H9 (cell line): ENCODE data around the gene MIGA2. TPM values are rescaled to one million over a fixed set of nuclear protein-coding genes. Genes with fewer than 3 reads are reported as not detected.

ENCODE experiments used
- DNase-seq: peaks from one replicate; pipeline ENCODE4 v3.0.0-alpha.2; 2017
- H2AFZ ChIP-seq: one replicate; pipeline ENCODE4 v1.6.1; 2013; ENCODE audit warnings: mild to moderate bottlenecking, low read length, control low read depth, moderate library complexity
- H2AK5ac ChIP-seq: 2 replicates; pipeline ENCODE4 v1.6.1; 2013; ENCODE audit warnings: low read length, control low read depth, mixed read lengths; ENCODE audit not compliant: insufficient read length
- H2BK120ac ChIP-seq: one replicate; pipeline ENCODE4 v1.6.1; 2013; ENCODE audit warnings: low read depth, mild to moderate bottlenecking, low read length, control low read depth, inconsistent platforms; ENCODE audit not compliant: poor library complexity, severe bottlenecking
- H2BK12ac ChIP-seq: 2 replicates; pipeline ENCODE4 v1.6.1; 2013; ENCODE audit warnings: low read length, control low read depth, mixed read lengths, low read depth; ENCODE audit not compliant: insufficient read length
- H2BK15ac ChIP-seq: 2 replicates; pipeline ENCODE4 v1.6.1; 2013; ENCODE audit warnings: low read depth, low read length, control low read depth
- H2BK20ac ChIP-seq: one replicate; pipeline ENCODE4 v1.6.1; 2013; ENCODE audit warnings: low read depth, mild to moderate bottlenecking, low read length, control low read depth, inconsistent platforms; ENCODE audit not compliant: poor library complexity, severe bottlenecking
- H2BK5ac ChIP-seq: 2 replicates; pipeline ENCODE4 v1.6.1; 2013; ENCODE audit warnings: low read length, control low read depth, mixed read lengths; ENCODE audit not compliant: insufficient read length
- H3K14ac ChIP-seq: 2 replicates; pipeline ENCODE4 v1.6.1; 2013; ENCODE audit warnings: low read length, control low read depth; ENCODE audit not compliant: insufficient read depth
- H3K18ac ChIP-seq: 2 replicates; pipeline ENCODE4 v1.6.1; 2013; ENCODE audit warnings: low read depth, mild to moderate bottlenecking, mixed read lengths, low read length, control low read depth; ENCODE audit not compliant: insufficient read length
- H3K23ac ChIP-seq: 2 replicates; pipeline ENCODE4 v1.6.1; 2013; ENCODE audit warnings: low read length, control low read depth, mixed read lengths, low read depth; ENCODE audit not compliant: insufficient read length
- H3K23me2 ChIP-seq: 2 replicates; pipeline ENCODE4 v1.6.1; 2013; ENCODE audit warnings: low read depth, mild to moderate bottlenecking, mixed read lengths, low read length, control low read depth; ENCODE audit not compliant: insufficient read length, poor library complexity, severe bottlenecking
- H3K27ac ChIP-seq: 2 replicates; pipeline ENCODE4 v1.5.1; 2013; ENCODE audit warnings: low read length, control low read depth, mixed read lengths, low read depth; ENCODE audit not compliant: insufficient read length
- H3K27me3 ChIP-seq: 2 replicates; pipeline ENCODE4 v1.6.1; 2013; ENCODE audit warnings: low read length, control low read depth, inconsistent platforms; ENCODE audit not compliant: insufficient read depth
- H3K4ac ChIP-seq: 2 replicates; pipeline ENCODE4 v1.6.1; 2013; ENCODE audit warnings: low read depth, mild to moderate bottlenecking, control low read depth, inconsistent platforms, low read length, moderate library complexity
- H3K4me1 ChIP-seq: 2 replicates; pipeline ENCODE4 v1.6.1; 2013; ENCODE audit warnings: low read length, control low read depth, inconsistent platforms; ENCODE audit not compliant: insufficient read depth
- H3K4me2 ChIP-seq: 2 replicates; pipeline ENCODE4 v1.6.1; 2013; ENCODE audit warnings: low read length, control low read depth, mixed read lengths; ENCODE audit not compliant: insufficient read length, insufficient read depth
- H3K56ac ChIP-seq: 2 replicates; pipeline ENCODE4 v1.6.1; 2013; ENCODE audit warnings: low read depth, mild to moderate bottlenecking, mixed read lengths, low read length, control low read depth; ENCODE audit not compliant: insufficient read length
- H3K79me1 ChIP-seq: 2 replicates; pipeline ENCODE4 v1.6.1; 2013; ENCODE audit warnings: low read depth, mild to moderate bottlenecking, moderate library complexity, low read length, control low read depth, inconsistent platforms; ENCODE audit not compliant: insufficient read depth, poor library complexity, severe bottlenecking
- H3K79me2 ChIP-seq: 2 replicates; pipeline ENCODE4 v1.6.1; 2013; ENCODE audit warnings: low read length, control low read depth, inconsistent platforms; ENCODE audit not compliant: insufficient read depth
- H3K9ac ChIP-seq: 2 replicates; pipeline ENCODE4 v1.6.1; 2013; ENCODE audit warnings: low read length, control low read depth, mixed read lengths; ENCODE audit not compliant: insufficient read length; ENCODE audit errors: extremely low read depth
- H3K9me3 ChIP-seq: one replicate; pipeline ENCODE4 v1.6.1; 2013; ENCODE audit warnings: low read depth, low read length, inconsistent platforms; ENCODE audit not compliant: control insufficient read depth
- H3T11ph ChIP-seq: one replicate; pipeline ENCODE4 v1.6.1; 2013; ENCODE audit warnings: mild to moderate bottlenecking, low read length, control low read depth, inconsistent platforms
- H4K20me1 ChIP-seq: one replicate; pipeline ENCODE4 v1.6.1; 2013; ENCODE audit not compliant: control insufficient read depth, insufficient read length, insufficient read depth
- H4K5ac ChIP-seq: 2 replicates; pipeline ENCODE4 v1.6.1; 2013; ENCODE audit warnings: low read depth, mild to moderate bottlenecking, mixed read lengths, low read length, control low read depth; ENCODE audit not compliant: insufficient read length
- H4K8ac ChIP-seq: replicated peaks from 2 replicates; pipeline ENCODE4 v1.6.1; 2013; ENCODE audit warnings: low read length, control low read depth, mixed read lengths, low read depth; ENCODE audit not compliant: insufficient read length
- H4K91ac ChIP-seq: 2 replicates; pipeline ENCODE4 v1.6.1; 2013; ENCODE audit warnings: low read depth, mild to moderate bottlenecking, moderate library complexity, mixed read lengths, low read length, control low read depth; ENCODE audit not compliant: insufficient read length
- H3K27ac Mint-ChIP-seq, 3 experiments: 2 replicates in 2 of 3; 3 replicates in 1 of 3; pipeline ENCODE4 v1.8.0; 2020 to 2021; ENCODE audit warnings: mixed read lengths in 3 of 3, mild to moderate bottlenecking in 1 of 3, moderate library complexity in 1 of 3
- H3K27me3 Mint-ChIP-seq: 2 replicates; pipeline ENCODE4 v1.8.0; 2021; ENCODE audit warnings: low read depth, mild to moderate bottlenecking, moderate library complexity, mixed read lengths
- H3K36me3 Mint-ChIP-seq, 3 experiments: 2 replicates in 2 of 3; 3 replicates in 1 of 3; pipeline ENCODE4 v1.8.0; 2020 to 2021; ENCODE audit warnings: low read depth in 3 of 3, mixed read lengths in 3 of 3; ENCODE audit not compliant: insufficient read depth in 1 of 3
- H3K4me1 Mint-ChIP-seq, 2 experiments: 2 replicates each; pipeline ENCODE4 v1.8.0; 2020; ENCODE audit warnings: mixed read lengths in 2 of 2
- H3K4me3 Mint-ChIP-seq, 2 experiments: 2 replicates in 1 of 2; 3 replicates in 1 of 2; pipeline ENCODE4 v1.8.0; 2020 to 2021; ENCODE audit warnings: mild to moderate bottlenecking in 2 of 2, mixed read lengths in 2 of 2, moderate library complexity in 1 of 2
- H3K9me3 Mint-ChIP-seq, 2 experiments: 2 replicates in 1 of 2; 3 replicates in 1 of 2; pipeline ENCODE4 v1.8.0; 2020; ENCODE audit warnings: mild to moderate bottlenecking in 2 of 2, mixed read lengths in 2 of 2, moderate library complexity in 1 of 2
- WGBS: extraction: QIAGEN DNeasy Blood & Tissue Kit; methylation state at CpG from one replicate; pipeline ENCODE4 v1.1.7; 2013; ENCODE audit warnings: missing lambda C conversion rate, low lambda C conversion rate, mixed read lengths; ENCODE audit not compliant: insufficient read length; ENCODE audit errors: extremely low coverage; 5-methylcytosine and 5-hydroxymethylcytosine counted together
- total RNA-seq: library from RNA; stranded (reverse); gene quantifications from 2 replicates; pipeline ENCODE4 v1.2.1, GENCODE V29; 2021
- TF ChIP-seq, protein P1 (sequence below): fragments of 200-600 bp; sonication (generic); conservative IDR thresholded peaks from 3 replicates; pipeline ENCODE4 v1.8.0; 2021; ENCODE audit warnings: antibody characterized with exemption, mild to moderate bottlenecking

MIGA2 gene
- total RNA-seq, 1 experiment from 2014 or later: 37.8 TPM

DNA sequence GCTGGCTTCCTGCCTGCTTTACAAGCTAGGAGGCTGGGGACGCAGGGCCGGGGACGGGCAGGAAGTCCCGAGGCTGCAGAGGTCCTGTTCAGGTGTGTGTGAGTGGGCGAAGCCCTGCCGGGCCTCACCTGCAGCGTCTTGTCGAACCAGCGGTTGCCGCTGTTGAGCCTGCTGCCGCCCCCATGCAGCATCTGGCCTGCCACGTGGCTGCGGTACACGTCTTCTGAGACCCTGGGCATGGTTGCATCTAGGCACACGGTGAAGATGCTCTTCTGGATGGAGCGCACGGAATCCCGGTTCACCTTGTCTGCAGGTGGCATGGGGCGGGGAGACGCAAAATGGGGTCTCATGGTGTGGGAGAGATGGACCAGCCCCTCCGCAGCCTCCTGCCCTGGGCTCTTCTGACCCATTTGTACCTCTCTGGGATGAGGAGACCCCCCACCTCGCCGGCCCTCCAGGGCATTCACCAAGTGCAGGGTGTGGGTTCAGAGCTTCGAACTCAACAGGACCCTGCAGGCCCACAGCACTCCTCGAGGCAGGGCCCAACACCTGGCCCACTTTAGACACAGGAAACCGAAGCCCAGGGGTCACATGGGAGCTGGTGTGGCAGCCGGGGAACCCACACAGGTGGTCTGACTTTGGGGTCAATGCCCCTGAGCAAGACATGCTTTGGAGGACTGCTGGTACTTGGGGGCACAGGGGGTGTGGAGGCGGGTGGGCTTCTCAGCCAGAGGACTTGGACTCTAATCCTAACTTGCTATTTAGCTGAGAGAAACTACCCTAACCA lies 64.2 kb downstream of the MIGA2 start:
- Histone ChIP-seq H3K27ac (no peak overlapping the region), H2BK5ac (no peak overlapping the region), H3K4me1 (no peaks in the 10 kb centered on the region; the same call in 1 of the 2 replicates), H3K79me1 (no peaks in the 10 kb centered on the region), H2BK15ac (no peak overlapping the region), H3K9ac (no peak overlapping the region), H2AFZ (no peak overlapping the region), H4K91ac (no peak overlapping the region), H3K27me3 (no peaks in the 10 kb centered on the region), H3K14ac (no peak overlapping the region; the same call in 1 of the 2 replicates), H2BK120ac (no peak overlapping the region), H3K79me2 (no peaks in the 10 kb centered on the region), H3K9me3 (no peaks in the 10 kb centered on the region), H4K5ac (no peak overlapping the region), H3K23ac (no peak overlapping the region), H3K4ac (no peak overlapping the region), H4K8ac (no peak overlapping the region), H3K4me2 (no peak overlapping the region), H4K20me1 (no peaks in the 10 kb centered on the region), H3K18ac (no peak overlapping the region), H2AK5ac (no peak overlapping the region), H3T11ph (no peak overlapping the region), H3K23me2 (no peaks in the 10 kb centered on the region), H2BK20ac (no peak overlapping the region), H2BK12ac (no peak overlapping the region), H3K56ac (no peak overlapping the region)
- Mint-ChIP-seq H3K9me3 (no peaks in the 10 kb centered on the region), H3K4me3 (peak overlapping the region in 1 of 2 experiments; percentile 31; a peak in 1 of 5 replicates), H3K36me3 (peaks cover 0 to 7% (median 1%) of the 10 kb centered on the region in 3 experiments; a peak in 3 of 7 replicates), H3K4me1 (peaks cover 6 to 10% of the 10 kb centered on the region in 2 experiments; a peak in 3 of 4 replicates), H3K27me3 (peaks cover 17% of the 10 kb centered on the region), H3K27ac (peak overlapping the region in 1 of 3 experiments; percentile 81; a peak in 1 of 7 replicates)
- no CpG with 5 or more reads among the region's 28 CpGs for WGBS
- TF ChIP-seq, protein P1, sequence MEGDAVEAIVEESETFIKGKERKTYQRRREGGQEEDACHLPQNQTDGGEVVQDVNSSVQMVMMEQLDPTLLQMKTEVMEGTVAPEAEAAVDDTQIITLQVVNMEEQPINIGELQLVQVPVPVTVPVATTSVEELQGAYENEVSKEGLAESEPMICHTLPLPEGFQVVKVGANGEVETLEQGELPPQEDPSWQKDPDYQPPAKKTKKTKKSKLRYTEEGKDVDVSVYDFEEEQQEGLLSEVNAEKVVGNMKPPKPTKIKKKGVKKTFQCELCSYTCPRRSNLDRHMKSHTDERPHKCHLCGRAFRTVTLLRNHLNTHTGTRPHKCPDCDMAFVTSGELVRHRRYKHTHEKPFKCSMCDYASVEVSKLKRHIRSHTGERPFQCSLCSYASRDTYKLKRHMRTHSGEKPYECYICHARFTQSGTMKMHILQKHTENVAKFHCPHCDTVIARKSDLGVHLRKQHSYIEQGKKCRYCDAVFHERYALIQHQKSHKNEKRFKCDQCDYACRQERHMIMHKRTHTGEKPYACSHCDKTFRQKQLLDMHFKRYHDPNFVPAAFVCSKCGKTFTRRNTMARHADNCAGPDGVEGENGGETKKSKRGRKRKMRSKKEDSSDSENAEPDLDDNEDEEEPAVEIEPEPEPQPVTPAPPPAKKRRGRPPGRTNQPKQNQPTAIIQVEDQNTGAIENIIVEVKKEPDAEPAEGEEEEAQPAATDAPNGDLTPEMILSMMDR: peak; percentile 44
- DNase-seq: peak; percentile 70
